DMS79 treated with DMSO at 0.1 percent for 48 hours (cell line): ENCODE data around the gene BPTF.
"Not testable (repeated sequence)": the region's sequence is repeated elsewhere in the genome, so short reads cannot be mapped to it uniquely, and the experiment has no call there.

ENCODE experiments used
- DNase-seq: peaks from one replicate; lab custom pipeline; 2025; lab: John Stamatoyannopoulos, UW

The BPTF gene

DNA sequence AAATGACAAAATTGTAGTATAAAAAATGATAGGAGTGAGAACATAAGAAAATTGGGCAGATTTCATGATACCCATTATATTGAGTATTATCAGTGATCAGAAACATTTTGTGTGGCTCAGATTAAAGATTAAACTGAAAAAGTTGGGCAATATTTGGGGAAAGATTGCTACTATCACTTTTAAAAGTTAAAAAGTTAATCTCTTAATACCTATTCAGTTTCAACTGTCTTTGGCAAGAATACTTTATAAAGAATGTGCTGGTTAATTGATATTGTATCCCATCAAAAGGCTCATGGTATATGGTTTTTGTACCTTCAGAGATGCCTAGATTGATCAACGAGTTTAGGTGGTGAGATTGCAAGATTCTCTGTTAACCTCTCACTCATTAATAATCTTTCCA is 55.8 kb downstream of the BPTF start:
- no peak for DNase-seq

DNA sequence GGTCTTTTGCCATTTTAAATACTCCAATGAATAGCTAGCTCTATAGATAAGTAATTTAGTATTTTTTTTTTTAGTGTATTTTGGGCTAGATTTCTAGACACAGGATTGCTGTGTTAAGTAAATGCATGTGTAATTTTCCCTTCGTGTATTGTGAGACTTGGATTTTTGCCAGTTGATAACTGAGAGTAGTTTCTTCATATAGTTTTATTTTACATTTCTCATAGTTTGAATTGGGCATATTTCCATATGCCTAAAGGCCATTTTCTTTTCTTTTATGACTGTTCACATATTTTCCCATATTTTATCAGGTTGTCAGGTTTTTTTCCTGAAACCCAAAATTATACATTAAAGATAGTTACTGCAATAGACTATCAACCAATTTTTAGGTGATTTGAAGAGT is 59.4 kb downstream of the BPTF start:
- DNase-seq: no peak

DNA sequence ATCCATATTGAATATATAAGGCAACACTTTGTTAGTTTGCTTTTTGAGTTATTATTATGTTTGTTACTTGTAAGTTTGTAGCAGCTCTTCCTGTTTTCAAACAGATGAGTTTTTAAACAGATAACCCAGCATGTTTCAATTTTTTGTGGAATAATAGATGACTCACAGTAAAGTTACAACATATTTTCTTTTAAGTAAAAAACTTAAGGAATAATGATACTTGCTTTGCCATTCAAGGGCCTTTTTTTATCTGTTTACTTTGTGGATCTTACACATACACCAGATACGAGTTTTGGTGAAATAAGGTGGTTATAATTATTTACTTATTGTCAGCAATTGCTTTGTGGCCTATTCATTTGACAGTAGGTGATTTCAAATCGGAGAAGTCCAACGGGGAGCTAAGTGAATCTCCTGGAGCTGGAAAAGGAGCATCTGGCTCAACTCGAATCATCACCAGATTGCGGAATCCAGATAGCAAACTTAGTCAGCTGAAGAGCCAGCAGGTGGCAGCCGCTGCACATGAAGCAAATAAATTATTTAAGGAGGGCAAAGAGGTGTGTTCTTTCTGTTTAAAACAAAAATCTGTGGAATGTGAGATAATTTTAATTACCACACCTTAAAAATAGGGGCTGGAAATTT is 66.3 kb downstream of the BPTF start:
- DNase-seq: no peak

DNA sequence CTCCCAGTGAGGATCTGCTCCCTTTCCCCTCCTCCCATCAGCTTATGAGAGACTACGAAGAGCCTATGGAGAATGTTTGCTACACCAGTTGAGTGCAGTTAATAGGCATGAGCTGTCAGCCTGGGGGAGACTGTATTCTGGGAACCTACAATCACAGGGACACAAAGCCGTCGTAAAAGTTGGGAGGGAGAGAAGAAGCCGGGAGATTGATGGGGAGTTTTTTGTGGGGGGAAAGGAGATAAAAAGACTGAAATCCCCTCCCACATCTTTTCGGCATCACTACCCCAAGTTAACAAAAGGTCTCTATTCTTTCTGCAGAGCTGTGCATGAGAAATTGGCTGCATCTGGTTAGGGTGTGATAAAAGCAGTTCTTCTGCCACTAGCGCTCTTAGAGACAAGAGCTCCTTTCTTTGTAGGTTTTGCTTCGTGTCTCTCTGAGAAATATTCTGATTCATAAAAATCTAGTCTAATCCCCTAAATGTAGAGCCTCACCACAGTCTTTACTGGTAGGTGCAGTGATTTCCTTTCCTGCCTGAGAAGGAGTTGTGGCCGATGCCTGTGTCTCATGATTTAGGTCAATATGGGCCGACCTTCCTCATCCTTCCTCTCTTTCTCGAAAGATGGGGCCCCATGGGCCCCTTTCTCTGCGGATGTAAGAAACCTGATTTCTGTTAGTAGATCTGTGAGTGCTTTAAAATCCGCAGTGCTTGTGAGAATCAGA is 77.4 kb downstream of the BPTF start:
- no peak for DNase-seq

DNA sequence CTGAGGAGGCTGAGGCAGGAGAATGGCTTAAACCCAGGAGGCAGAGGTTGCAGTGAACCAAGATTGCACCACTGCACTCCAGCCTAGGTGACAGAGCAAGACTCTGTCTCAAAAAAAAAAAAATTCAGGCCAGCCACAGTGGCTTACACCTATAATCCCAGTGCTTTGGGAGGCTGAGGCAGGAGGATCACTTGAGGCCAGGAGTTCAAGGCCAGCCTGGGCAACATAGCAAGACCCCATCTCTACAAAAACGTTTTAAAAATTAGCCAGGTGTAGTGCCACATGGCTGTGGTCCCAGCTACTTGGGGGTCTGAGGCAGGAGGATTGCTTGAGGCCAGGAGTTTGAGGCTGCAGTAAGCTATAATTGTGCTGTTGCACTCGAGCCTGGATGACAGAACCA is 80.0 kb downstream of the BPTF start:
- DNase-seq: not testable (repeated sequence)

DNA sequence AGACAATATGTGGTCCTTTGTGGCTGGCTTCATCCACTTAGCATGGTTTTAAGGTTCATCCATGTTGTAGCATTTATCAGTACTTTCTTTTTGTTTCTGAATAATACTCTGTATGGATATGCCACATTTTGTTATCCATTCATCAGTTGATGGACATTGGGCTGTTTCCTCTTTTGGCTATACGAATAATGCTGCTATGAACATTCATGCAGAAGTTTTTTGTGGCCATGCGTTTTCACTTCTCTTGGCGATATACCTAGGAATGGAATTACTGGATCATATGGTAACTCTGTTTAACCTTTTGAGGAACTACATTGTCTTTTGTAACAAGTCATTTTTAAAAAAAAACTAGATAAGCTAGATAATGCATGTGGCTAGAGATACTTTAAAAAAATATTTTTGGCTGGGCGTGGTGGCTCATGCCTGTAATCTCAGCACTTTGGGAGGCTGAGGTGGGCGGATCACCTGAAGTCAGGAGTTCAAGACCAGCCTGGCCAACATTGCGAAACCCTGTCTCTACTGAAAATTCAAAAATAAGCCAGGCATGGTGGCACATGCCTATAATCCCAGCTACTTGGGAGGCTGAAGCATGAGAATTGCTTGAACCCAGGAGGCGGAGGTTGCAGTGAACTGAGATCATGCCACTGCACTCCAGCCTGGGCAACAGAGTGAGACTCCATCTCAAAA is 85.0 kb downstream of the BPTF start:
- DNase-seq: not testable (repeated sequence)

DNA sequence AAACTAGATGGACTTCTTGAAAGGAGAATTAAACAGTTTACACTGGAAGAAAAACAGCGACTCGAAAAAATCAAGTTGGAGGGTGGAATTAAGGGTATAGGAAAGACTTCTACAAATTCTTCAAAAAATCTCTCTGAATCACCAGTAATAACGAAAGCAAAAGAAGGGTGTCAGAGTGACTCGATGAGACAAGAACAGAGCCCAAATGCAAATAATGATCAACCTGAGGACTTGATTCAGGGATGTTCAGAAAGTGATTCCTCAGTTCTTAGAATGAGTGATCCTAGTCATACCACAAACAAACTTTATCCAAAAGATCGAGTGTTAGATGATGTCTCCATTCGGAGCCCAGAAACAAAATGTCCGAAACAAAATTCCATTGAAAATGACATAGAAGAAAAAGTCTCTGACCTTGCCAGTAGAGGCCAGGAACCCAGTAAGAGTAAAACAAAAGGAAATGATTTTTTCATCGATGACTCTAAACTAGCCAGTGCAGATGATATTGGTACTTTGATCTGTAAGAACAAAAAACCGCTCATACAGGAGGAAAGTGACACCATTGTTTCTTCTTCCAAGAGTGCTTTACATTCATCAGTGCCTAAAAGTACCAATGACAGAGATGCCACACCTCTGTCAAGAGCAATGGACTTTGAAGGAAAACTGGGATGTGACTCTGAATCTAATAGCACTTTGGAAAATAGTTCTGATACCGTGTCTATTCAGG is 85.9 kb downstream of the BPTF start:
- no peak for DNase-seq

DNA sequence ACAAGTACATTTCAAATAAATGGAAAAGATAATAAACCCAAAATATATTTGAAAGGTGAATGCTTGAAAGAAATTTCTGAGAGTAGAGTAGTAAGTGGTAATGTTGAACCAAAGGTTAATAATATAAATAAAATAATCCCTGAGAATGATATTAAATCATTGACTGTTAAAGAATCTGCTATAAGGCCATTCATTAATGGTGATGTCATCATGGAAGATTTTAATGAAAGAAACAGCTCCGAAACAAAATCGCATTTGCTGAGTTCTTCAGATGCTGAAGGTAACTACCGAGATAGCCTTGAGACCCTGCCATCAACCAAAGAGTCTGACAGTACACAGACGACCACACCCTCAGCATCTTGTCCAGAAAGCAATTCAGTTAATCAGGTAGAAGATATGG is 86.8 kb downstream of the BPTF start:
- DNase-seq: no peak

DNA sequence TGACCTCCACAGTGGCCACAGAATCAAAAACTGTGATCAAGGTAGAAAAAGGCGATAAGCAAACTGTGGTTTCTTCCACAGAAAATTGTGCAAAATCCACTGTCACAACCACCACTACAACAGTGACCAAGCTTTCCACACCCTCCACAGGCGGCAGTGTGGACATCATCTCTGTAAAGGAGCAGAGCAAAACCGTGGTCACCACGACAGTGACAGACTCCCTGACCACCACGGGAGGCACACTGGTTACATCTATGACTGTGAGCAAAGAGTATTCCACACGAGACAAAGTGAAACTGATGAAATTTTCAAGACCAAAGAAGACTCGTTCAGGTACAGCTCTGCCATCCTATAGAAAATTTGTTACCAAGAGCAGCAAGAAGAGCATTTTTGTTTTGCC is 87.4 kb downstream of the BPTF start:
- DNase-seq: no peak

DNA sequence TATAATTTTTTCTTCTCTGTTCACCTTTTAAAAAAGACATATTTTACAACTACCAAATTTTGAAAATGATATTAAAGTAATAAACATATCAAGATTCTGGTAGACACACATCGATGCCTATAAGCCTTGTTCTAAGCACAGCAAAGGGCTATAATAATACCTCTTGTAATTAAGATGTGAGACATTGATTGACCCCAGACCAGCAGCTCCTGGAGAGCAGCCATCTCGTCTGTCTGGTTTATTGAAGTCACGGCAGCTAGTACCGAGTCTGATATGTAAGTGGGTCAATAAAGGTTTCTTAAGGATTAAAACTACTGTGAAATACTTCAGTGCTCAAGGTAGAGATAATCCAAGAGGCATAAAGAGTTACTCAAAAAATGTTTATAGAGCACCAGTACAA is 94.9 kb downstream of the BPTF start:
- DNase-seq: no peak

DNA sequence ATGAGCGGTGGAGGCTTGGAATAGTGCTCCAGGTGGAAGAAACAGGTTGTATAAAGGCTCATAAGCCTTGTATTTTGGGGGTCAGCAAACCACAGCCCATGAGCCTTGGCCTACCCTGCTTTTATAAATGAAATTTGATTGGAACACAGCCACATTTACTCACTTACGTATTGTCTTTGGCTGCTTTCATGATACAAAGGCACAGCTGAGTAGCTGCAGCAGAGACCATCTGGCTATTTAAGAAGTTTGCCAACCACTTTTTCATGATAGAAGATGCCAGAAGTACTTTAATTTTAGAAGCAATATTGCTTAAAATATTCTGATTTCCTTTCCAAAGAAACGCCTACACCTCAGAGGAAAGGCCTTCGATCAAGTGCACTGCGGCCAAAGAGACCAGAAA is 97.2 kb downstream of the BPTF start:
- no peak for DNase-seq

DNA sequence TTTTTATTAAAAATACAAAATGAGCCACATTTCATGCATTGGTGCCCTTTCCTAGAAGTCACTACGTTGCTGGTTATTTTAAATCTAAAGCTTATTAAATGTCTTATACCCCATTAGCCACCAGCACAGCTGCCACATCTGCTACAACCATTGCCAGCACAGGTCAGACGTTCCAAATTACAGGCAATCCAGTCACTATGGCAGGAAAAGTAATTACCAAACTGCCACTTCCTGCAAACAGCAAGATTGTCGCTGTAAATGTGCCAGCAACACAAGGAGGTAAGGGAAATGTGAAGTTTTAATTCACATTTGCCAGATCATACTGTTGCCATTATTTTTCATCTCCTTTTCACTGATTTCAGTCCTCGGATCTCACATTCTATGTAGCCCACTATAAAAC is 103.5 kb downstream of the BPTF start:
- DNase-seq: not testable (repeated sequence)

DNA sequence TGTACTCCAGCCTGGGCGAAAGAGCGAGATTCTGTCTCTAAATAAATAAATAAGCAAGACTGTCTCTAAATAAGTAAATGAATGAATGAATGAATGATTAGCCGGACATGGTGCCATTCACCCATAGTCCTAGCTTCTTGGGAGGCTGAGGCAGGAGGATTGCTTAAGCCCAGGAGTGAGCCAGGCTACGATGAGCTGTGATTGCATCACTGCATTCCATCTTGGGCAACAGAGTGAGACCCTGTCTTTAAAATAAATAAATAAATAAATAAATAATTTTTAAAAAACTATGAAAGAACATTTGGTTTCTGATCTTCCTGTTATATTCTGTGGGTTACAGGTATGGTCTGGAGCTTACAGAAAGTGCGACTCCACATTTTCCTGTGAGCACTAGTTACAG is 105.9 kb downstream of the BPTF start:
- DNase-seq: no peak

DNA sequence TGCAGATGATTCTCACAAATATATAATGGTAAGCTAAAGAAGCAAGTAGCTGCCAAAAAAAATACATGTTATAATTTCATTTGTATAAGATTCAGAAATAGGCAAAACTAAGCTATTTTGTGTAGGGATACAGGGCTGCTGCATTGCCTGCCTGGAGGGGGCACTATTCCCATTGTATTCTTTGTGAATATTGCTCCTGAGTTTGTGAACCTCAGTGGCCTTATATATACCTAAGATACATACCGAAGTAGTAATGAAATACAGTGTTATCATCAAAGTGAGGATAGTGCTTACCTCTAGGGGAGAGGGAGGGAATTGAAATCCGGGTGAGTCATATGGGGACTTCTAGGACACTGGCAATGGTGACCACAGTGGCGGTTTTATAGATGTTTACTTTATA is 117.5 kb downstream of the BPTF start:
- no peak for DNase-seq

DNA sequence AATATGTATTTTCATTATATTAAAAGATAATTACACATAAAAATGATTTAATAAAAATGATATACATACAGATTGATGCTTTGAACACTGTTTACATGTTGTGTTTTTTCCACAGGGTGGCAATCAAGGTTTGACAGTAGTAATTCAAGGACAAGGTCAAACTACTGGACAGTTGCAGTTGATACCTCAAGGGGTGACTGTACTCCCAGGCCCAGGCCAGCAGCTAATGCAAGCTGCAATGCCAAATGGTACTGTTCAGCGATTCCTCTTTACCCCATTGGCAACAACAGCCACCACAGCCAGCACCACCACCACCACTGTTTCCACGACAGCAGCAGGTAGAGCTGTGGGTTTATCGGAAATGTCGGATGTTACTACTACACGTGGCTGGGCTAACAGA is 118.7 kb downstream of the BPTF start:
- no peak for DNase-seq

DNA sequence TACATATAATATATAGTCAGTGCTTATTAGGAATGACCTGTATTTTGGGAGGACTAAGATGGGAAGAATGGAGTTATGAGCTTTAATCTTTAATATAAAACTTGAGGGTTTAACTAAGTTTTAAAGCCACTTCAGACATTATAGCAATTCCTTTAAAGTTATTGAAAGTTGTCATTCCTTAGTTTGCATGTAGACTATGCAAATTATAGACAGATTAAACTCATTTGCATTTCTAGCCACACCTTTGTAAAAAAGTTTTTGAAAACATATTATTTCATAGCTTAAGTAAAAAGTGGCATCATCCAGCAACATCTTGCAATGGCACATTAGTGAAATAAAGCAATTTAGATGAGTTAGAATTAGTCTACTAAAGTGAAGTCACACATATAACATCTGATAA is 121.2 kb downstream of the BPTF start:
- DNase-seq: no peak

DNA sequence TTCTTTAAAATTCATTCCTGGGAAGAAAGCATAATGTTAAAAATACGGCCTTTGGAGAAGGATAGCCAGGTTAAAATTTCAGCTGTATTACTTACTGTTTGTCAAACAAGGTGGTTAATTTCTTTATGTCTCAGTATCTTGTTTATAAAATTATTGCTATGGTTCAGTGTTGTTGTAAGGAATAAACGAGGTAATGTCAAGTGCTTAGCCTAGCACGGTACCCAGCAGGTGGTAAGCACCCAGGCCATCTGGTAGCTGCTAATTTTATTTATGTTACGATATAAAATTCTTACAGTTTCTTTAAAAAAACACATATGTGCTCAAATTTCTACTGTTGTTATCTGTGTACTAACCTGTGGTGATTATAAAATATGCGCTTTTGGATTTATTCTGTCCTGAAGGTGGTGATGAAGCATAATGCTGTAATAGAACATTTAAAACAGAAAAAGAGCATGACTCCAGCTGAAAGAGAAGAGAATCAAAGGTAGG is 122.1 kb downstream of the BPTF start:
- no peak for DNase-seq

DNA sequence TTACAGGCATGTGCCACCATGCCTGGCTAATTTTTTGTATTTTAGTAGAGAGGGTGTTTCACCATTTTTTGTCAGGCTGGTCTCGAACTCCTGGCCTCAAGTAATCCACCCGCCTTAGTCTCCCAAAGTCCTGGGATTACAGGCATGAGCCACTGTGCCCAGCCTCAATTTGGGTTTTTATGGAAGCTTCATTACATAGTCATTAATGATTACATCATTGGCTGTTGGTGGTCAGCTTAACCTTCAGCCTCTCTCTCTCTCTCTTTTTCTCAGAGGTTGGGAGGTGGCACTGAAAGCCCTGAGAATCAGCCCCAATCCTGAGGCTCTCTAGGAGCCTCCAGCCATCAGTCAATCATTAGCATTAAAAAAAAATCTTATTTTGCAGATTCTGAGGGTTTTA is 125.6 kb downstream of the BPTF start:
- no peak for DNase-seq

DNA sequence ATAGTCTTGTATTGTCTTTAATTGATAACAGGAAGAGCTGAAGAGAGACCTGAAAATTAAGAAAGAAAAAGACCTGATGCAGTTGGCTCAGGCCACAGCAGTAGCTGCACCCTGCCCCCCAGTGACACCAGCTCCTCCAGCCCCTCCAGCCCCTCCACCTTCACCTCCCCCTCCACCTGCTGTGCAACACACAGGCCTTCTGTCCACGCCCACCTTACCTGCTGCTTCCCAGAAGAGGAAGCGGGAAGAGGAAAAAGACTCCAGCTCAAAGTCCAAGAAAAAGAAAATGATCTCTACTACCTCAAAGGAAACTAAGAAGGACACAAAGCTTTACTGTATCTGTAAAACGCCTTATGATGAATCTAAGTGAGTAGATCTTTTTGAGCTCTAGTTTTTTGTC is 134.2 kb downstream of the BPTF start:
- no peak for DNase-seq

DNA sequence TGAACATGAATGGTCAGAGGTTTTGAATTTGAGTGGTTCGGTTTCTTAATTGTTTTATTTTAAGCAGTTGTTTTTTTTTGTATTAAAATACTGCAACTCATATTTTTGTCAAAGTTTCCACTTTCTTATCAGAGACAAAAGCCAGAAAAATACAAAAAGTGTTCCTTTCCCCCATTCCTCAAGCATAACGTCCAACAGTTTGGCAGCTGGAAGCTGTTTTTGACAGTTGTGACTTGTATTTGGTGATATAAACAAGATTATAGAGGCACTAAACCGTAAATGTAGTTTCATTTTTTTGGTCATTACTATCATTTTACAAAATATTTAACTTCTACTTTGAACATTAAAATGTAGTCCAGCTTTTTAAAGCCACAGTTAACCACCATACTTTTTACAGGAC is 135.0 kb downstream of the BPTF start:
- not testable (repeated sequence) for DNase-seq

DNA sequence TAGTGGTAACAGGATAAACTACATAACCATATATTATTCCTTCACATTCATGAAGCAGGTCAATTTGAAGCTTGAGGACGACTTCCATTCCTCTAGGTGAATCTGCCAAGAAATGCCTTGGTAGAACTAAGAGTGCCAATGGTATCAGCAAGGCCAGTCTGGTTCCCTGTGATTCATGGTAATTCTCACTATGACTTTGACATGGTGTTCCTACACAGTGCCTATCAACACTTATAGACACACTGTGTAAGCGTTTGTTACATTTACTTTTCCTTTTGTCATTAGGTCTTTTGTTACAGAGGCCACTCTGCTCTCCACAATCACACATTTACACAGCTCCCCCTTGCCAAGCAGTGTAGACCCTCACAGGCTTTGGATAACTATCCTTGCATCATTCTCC is 136.9 kb downstream of the BPTF start:
- DNase-seq: not testable (repeated sequence)

DNA sequence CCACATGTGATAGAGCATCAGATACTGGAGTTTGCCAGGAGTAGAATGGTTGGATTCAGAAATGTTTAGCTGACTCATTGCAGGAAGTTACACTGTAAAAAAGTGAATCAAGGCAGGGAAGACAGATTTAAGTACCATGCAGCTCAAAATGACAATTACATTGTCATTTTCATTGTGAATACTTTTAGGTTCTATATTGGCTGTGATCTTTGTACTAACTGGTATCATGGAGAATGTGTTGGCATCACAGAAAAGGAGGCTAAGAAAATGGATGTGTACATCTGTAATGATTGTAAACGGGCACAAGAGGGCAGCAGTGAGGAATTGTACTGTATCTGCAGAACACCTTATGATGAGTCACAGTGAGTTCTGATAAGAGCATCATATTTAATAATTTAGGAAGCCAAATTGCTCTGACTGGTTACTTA is 137.9 kb downstream of the BPTF start:
- peak; percentile 16 for DNase-seq

DNA sequence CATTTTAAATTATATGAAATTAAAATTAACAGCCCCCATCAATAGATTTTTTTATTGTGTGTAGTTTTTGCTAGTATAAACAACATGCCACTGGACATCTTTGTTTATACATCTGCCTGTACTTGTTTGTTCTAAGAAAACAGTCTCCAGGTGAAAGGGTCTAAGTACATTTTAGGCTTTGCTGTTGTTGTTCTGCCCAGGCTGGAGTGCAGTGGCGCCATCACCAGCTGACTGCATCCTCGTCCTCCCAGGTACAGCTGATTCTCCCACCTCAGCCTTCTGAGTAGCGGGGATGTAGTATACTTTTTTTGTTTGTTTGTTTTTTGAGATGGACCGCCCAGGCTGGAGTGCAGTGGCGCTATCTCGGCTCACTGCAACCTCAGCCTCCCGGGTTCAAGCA is 145.5 kb downstream of the BPTF start:
- no peak for DNase-seq
